ENCODE results near the gene RALGAPA1.
A peak's percentile ranks its signal among the peaks of the same experiment; 100 is the strongest.

Gene RALGAPA1

DNA sequence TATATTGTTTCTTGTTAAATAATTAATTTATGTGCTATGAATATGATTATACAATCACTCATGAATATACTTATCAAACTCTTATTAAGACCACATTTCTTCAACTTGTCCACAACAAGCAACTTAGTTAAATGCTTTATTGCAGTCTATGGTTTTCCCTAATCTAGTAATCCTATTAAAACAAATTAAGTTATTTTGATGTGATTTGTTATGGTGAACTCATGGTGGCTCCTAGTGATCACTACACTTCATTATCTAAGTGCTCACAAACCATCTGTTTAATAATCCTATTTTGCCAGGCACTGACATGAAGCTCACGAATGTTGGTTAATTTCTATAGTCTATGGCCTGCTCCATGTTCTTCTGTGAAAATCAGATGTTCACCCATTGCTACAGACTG, 232.2 kb downstream of the RALGAPA1 start:
- DNase-seq (ENCODE audit: extremely low spot score), result no peak
- POLR2A ChIA-PET, result no interaction called here
- CTCF ChIA-PET, result interaction anchor here (1.3 kb wide), 1 partner anchor 13 kb away, joined by 4 read pairs; no protein-coding TSS in a partner anchor
- TF ChIP-seq, protein P1, sequence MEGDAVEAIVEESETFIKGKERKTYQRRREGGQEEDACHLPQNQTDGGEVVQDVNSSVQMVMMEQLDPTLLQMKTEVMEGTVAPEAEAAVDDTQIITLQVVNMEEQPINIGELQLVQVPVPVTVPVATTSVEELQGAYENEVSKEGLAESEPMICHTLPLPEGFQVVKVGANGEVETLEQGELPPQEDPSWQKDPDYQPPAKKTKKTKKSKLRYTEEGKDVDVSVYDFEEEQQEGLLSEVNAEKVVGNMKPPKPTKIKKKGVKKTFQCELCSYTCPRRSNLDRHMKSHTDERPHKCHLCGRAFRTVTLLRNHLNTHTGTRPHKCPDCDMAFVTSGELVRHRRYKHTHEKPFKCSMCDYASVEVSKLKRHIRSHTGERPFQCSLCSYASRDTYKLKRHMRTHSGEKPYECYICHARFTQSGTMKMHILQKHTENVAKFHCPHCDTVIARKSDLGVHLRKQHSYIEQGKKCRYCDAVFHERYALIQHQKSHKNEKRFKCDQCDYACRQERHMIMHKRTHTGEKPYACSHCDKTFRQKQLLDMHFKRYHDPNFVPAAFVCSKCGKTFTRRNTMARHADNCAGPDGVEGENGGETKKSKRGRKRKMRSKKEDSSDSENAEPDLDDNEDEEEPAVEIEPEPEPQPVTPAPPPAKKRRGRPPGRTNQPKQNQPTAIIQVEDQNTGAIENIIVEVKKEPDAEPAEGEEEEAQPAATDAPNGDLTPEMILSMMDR (IDR thresholded peaks at IDR 0.05; ENCODE audit: control extremely low read depth, extremely low read depth, low read depth, missing control alignments), result no peak

GRCh38 chr14:35576260-35576659, 232.8 kb downstream of the RALGAPA1 start:
- CTCF ChIA-PET, result no interaction called here
- POLR2A ChIA-PET, result no interaction called here

DNA sequence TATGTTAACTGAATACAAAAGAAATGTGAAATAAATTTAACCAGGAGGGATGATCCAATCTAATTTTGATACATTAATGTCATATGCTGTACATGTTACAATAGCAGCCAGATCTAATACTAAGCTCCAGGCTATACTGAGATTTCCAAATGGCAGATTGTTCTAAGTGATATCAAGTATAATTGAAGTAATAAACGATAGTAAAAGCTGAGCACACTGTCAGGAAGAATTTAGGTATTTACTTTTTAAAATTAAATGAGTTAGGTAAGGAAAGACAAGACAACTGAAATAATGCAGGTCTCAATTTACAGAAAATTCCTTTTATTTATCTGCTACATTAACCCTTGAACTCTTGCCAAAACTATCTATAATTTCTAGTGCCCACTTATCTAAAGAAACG, 235.2 kb downstream of the RALGAPA1 start:
- CTCF ChIA-PET, result interaction anchor here (0.7 to 1.3 kb wide), 3 partner anchors 31 to 156 kb away, joined by 3 read pairs; no protein-coding TSS in a partner anchor
- TF ChIP-seq, protein P1 (IDR thresholded peaks at IDR 0.05; ENCODE audit: control extremely low read depth, extremely low read depth, low read depth, missing control alignments), result no peak
- DNase-seq (ENCODE audit: extremely low spot score), result no peak
- POLR2A ChIA-PET, result no interaction called here

More at GRCh38 chr14:35576260-35576659, 232.8 kb downstream of the RALGAPA1 start:
- DNase-seq (ENCODE audit: extremely low spot score), result no peak
- TF ChIP-seq, protein P1 (IDR thresholded peaks at IDR 0.05; ENCODE audit: control extremely low read depth, extremely low read depth, low read depth, missing control alignments), result no peak

DNA sequence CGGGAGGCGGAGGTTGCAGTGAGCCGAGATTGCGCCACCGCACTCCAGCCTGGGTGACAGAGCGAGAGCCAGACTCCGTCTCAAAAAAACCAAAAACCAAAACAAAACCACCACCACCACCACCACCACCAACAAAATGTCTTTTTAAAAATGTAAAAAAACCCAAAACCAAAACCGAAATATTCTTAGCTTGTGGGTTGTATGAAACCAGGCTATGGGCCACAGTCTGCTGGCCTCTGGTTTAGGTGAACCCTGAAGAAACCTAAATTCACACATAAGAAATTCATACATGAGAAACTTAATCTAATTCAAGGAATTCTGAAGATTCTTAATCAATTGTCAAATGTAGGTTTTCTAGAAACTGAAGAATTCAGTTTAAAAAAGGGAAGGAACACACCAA, 237.5 kb downstream of the RALGAPA1 start:
- TF ChIP-seq, protein P1 (IDR thresholded peaks at IDR 0.05; ENCODE audit: control extremely low read depth, extremely low read depth, low read depth, missing control alignments), result no peak
- POLR2A ChIA-PET, result no interaction called here
- peak; percentile 15 for DNase-seq (ENCODE audit: extremely low spot score)
- CTCF ChIA-PET, result interaction anchor here (1.1 kb wide), 1 partner anchor 53 kb away, joined by 3 read pairs; no protein-coding TSS in a partner anchor

- no peak for DNase-seq (ENCODE audit: extremely low spot score)
- POLR2A ChIA-PET, result no interaction called here
- CTCF ChIA-PET, result interaction anchor here (0.8 kb wide), 1 partner anchor 28 kb away, joined by 3 read pairs; no protein-coding TSS in a partner anchor
- TF ChIP-seq, protein P1 (IDR thresholded peaks at IDR 0.05; ENCODE audit: control extremely low read depth, extremely low read depth, low read depth, missing control alignments), result no peak
These were observed 243.1 kb downstream of the RALGAPA1 start for GRCh38 chr14:35565871-35566464.

GRCh38 chr14:35558680-35559079, 250.4 kb downstream of the RALGAPA1 start:
- TF ChIP-seq, protein P1 (IDR thresholded peaks at IDR 0.05; ENCODE audit: control extremely low read depth, extremely low read depth, low read depth, missing control alignments), result no peak
- ChIA-PET POLR2A (no interaction called here), CTCF (interaction anchor here (1.0 kb wide), 1 partner anchor 10 kb away, joined by 4 read pairs; no protein-coding TSS in a partner anchor)
- DNase-seq (ENCODE audit: extremely low spot score), result no peak
